Measurements from ENCODE around the gene EHF. TPM values are rescaled to one million over a fixed set of nuclear protein-coding genes. Genes with fewer than 3 reads are reported as not detected.

Gene EHF
- total RNA-seq, 4 donors from 2014 or later = 0.33 to 0.94 (median 0.44) TPM; not detected in 1

DNA sequence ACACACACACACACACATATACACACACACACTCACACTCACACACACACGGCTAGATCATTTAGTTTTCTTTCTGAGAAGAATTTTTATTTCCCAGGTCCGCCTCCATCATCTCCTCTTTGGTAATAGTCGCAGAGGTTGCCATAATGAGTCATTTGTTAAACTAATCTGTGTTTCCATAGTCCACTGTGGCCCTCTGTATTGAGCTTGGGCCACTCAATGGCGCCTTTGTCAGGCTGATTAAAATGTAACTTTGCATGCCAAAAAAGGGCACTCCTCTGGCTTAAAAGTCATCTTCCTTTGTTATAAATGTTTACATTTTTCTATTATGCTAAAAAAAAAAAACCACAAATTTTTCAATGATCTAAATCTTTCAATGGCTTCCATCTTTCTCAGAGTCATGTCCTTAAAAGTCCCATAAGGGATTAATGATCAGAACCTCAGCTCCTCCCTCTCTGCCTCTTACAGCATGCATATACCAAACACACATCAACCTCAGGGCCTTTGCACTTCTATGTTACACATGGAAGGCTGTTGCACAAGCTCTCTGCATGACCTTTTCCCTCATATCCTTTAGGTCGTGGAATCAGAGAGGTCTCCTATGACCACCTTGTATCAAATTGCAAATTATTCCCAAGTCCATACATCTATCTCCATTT lies 35.3 kb downstream of the EHF start:
- TF ChIP-seq, protein P1, sequence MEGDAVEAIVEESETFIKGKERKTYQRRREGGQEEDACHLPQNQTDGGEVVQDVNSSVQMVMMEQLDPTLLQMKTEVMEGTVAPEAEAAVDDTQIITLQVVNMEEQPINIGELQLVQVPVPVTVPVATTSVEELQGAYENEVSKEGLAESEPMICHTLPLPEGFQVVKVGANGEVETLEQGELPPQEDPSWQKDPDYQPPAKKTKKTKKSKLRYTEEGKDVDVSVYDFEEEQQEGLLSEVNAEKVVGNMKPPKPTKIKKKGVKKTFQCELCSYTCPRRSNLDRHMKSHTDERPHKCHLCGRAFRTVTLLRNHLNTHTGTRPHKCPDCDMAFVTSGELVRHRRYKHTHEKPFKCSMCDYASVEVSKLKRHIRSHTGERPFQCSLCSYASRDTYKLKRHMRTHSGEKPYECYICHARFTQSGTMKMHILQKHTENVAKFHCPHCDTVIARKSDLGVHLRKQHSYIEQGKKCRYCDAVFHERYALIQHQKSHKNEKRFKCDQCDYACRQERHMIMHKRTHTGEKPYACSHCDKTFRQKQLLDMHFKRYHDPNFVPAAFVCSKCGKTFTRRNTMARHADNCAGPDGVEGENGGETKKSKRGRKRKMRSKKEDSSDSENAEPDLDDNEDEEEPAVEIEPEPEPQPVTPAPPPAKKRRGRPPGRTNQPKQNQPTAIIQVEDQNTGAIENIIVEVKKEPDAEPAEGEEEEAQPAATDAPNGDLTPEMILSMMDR (IDR thresholded peaks at IDR 0.05; ENCODE audit: low read depth) = no peak

DNA sequence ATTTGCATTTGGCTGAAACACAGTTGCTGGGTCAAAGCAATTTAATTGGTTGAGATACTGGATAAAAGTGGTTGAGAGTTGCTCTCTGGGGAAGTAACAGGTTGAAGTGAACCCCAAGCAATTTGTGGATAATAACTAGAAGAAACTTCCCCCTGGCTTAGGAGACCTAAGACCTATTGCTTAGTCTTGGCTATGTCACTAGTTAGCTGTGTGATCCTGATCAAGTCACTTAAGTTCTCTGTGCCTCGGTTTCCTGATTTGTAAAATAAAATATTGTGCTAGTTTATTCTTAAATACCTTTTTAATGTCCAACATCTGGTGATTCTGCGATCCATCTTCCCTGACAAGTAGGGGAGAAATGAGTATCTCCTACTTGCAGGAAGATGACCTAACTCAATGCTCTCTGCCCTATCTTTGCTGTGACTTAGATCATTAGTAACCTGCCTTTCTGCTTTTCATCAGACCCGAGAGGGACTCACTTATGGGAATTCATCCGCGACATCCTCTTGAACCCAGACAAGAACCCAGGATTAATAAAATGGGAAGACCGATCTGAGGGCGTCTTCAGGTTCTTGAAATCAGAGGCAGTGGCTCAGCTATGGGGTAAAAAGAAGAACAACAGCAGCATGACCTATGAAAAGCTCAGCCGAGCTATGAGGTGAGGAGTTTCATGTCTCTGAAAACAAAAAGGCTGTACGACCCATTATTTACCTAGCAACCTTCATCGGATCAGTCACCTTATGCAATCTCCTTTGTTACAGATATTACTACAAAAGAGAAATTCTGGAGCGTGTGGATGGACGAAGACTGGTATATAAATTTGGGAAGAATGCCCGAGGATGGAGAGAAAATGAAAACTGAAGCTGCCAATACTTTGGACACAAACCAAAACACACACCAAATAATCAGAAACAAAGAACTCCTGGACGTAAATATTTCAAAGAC lies 37.5 kb downstream of the EHF start:
- TF ChIP-seq, protein P1 (IDR thresholded peaks at IDR 0.05; ENCODE audit: low read depth) = no peak

DNA sequence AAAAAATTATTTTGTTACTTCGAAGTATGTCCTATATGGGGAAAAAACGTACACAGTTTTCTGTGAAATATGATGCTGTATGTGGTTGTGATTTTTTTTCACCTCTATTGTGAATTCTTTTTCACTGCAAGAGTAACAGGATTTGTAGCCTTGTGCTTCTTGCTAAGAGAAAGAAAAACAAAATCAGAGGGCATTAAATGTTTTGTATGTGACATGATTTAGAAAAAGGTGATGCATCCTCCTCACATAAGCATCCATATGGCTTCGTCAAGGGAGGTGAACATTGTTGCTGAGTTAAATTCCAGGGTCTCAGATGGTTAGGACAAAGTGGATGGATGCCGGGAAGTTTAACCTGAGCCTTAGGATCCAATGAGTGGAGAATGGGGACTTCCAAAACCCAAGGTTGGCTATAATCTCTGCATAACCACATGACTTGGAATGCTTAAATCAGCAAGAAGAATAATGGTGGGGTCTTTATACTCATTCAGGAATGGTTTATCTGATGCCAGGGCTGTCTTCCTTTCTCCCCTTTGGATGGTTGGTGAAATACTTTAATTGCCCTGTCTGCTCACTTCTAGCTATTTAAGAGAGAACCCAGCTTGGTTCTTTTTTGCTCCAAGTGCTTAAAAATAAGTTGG lies 38.3 kb downstream of the EHF start:
- TF ChIP-seq, protein P1 (IDR thresholded peaks at IDR 0.05; ENCODE audit: low read depth) = no peak

DNA sequence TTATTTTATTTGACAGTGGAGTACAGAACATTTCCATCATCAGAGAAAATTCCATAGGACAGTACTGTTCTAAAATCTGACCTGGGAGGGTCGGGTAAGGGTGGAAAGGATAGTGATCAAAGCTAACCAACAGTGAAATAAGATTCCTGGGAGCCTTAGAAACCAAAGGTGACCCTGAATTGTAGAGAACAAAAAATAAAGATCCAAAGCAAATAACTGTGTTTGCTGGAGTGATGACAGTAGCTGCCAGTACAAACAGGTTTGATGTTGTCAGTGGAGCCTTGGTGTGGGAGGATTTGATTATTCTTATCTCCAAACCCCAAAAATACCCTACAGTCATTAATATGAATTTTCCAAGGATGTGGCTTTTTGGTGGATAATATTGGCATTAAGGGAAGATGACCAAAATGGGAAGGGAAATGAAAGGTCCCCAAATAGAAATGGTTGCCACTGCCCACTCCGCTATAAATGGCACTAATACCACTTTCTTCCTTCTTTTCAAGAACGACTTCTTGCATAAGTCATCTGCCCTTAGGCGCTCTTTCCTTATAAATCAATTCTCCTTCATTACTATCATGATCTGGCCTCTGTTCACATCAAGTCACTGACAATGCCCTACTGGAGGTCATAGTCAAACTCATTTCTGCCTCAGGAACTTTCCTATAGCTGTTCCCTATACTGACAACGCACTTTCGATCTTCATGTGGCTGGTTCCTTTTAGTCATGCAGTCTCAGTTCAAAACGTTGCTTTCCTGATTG lies 44.4 kb downstream of the EHF start:
- TF ChIP-seq, protein P1 (IDR thresholded peaks at IDR 0.05; ENCODE audit: low read depth) = no peak

DNA sequence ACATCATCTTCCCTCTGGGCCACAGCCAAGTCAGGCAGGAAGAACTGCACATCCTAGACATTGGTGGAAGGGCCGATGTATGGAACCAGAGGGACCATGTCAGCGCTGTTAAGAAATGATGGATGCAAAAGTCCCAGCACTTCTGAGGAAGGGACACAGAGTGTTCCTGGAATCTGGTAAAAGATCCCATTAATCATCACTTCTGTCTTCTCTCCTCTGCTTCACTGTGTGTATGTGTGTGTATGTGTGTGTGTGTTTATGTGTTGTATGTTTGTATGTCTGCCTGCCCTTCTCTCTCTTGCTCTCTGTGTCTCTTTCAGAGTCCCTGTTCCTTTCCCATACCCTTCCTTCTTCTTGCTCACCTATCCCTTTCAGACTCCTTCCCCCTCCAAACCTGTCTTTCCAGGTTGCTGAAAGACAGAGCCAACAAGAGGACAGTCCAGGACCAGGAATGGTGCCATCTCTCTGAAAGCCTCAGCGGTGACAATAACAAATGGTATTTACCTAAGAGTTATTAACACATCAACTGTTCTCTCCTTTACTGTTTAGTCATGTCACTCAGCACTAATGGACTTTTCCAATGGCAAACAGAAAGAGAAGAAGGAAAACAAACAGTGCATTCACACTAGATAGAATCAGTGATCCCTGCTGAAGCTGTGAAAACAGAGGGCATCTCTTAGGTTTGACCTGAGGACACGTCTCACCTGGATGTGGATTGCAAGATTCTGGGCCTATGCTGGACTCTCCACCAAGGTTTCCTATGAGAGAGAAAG lies 47.1 kb downstream of the EHF start:
- TF ChIP-seq, protein P1 (IDR thresholded peaks at IDR 0.05; ENCODE audit: low read depth) = no peak

DNA sequence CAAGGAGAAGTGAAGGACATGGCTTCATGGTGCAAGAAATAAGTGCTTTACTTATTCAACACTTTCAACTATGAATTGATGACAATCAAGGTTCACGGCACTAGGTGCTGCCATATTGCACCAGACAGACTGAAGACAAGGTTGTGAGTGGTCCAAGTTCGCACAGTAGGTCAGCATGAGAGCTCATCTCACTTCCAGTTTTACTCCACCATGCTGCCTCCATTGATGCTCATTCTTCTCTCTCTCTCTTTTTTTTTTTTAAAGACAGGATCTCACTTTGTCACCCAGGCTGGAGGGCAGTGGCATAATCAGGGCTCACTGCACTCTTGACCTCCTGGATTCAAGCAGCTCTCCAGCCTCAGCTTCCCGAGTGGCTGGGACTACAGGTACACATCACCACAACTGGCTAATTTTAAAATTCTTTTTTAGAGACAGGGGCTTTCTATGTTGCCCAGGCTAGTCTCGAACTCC lies 47.7 kb downstream of the EHF start:
- TF ChIP-seq, protein P1 (IDR thresholded peaks at IDR 0.05; ENCODE audit: low read depth) = no peak

Measured in subcutaneous adipose tissue (tissue), 4 donors.